Measurements from ENCODE around the gene SMDT1.

GRCh38 chr22:42062506-42063170 is 16.9 kb upstream of the SMDT1 start:
- TF ChIP-seq CTCF (IDR thresholded peaks at IDR 0.05) (no peak), REST (IDR thresholded peaks at IDR 0.05) (no peak), MAX (IDR thresholded peaks at IDR 0.05) (no peak), MAFK (IDR thresholded peaks at IDR 0.05; ENCODE audit: partially characterized antibody) (no peak), RAD21 (conservative IDR thresholded peaks at IDR 0.05 in 1 of 2, IDR thresholded peaks at IDR 0.05 in 1 of 2) (no peak), EP300 (IDR thresholded peaks at IDR 0.05) (no peak), POLR2A (IDR thresholded peaks at IDR 0.05; ENCODE audit: low read length) (no peak), BHLHE40 (IDR thresholded peaks at IDR 0.05; ENCODE audit: low read depth, low read length) (no peak), MAZ (IDR thresholded peaks at IDR 0.05; ENCODE audit: borderline replicate concordance, low read depth, low read length) (no peak)
